Renal pelvis (tissue), 4 donors: ENCODE measurements around the gene CALML5. TPM values are rescaled to one million over a fixed set of nuclear protein-coding genes. Genes with fewer than 3 reads are reported as not detected.
A peak's percentile ranks its signal among the peaks of the same experiment; 100 is the strongest.
"Not testable (repeated sequence)": the region's sequence is repeated elsewhere in the genome, so short reads cannot be mapped to it uniquely, and the experiment has no call there.

ENCODE experiments used
- DNase-seq: peaks from one replicate; pipeline ENCODE4 v3.0.0-alpha.2; 2013
- polyA plus RNA-seq, 3 donors: library from polyadenylated mRNA; unstranded; fragments of 120-200 nt; gene quantifications; one replicate each; pipeline ENCODE4 v1.2.1, GENCODE V29; 2013; ENCODE audit not compliant: insufficient read length in 3 of 3

The CALML5 gene
- polyA plus RNA-seq, 3 donors = not detected

- DNase-seq = no peak
These were observed 17.4 kb downstream of the CALML5 start for GRCh38 chr10:5482016-5482415.

- no peak for DNase-seq
These were observed 18.2 kb downstream of the CALML5 start for GRCh38 chr10:5481121-5481520.

GRCh38 chr10:5480162-5480941, 19.0 kb downstream of the CALML5 start:
- DNase-seq = no peak

- DNase-seq = no peak
These were observed 19.7 kb downstream of the CALML5 start for GRCh38 chr10:5479481-5480161.

GRCh38 chr10:5478694-5479305, 20.6 kb downstream of the CALML5 start:
- DNase-seq = no peak

GRCh38 chr10:5477948-5478693, 21.2 kb downstream of the CALML5 start:
- DNase-seq = no peak

GRCh38 chr10:5476918-5477525, 22.3 kb downstream of the CALML5 start:
- DNase-seq = no peak

- DNase-seq = not testable (repeated sequence)
These were observed 23.2 kb downstream of the CALML5 start for GRCh38 chr10:5475974-5476807.

GRCh38 chr10:5475088-5475487, 24.3 kb downstream of the CALML5 start:
- not testable (repeated sequence) for DNase-seq

GRCh38 chr10:5474642-5475041, 24.7 kb downstream of the CALML5 start:
- not testable (repeated sequence) for DNase-seq

GRCh38 chr10:5470062-5470751, 29.2 kb downstream of the CALML5 start:
- no peak for DNase-seq

GRCh38 chr10:5469353-5470061, 29.9 kb downstream of the CALML5 start:
- DNase-seq = no peak

GRCh38 chr10:5468262-5469106, 30.9 kb downstream of the CALML5 start:
- DNase-seq = no peak

- no peak for DNase-seq
These were observed 31.6 kb downstream of the CALML5 start for GRCh38 chr10:5467634-5468255.

GRCh38 chr10:5467207-5467535, 32.2 kb downstream of the CALML5 start:
- no peak for DNase-seq

- peak; percentile 47 for DNase-seq
These were observed 32.7 kb downstream of the CALML5 start for GRCh38 chr10:5466451-5467206.

- no peak for DNase-seq
These were observed 33.4 kb downstream of the CALML5 start for GRCh38 chr10:5465976-5466450.
